ENCODE measurements around the gene MAP2K2.

DNA sequence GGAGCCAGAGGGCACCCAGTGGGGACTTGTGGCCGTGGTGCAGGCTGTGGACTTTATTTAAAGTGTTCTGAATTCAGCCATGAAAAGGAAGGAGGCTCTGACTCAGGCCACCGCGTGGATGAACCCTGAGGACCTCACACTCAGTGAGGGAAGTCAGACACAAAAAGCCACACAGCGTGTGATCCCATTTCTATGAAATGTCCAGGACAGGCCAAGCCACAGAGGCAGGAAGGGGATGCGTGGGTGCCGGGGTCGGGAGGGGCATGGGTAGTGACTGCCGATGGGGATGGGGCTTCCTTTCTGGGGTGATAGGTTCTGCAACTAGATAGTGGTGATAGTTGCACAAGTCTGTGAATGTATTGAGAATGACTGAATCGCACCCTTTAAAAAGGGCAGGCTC is 48.5 kb downstream of the MAP2K2 start:
- no peak for TF ChIP-seq POLR2AphosphoS5 (IDR thresholded peaks at IDR 0.05)
- TF ChIP-seq CTCF (IDR thresholded peaks at IDR 0.05): no peak
